Panc1 (cell line): ENCODE data around the gene MEP1A.

Experiments
- CTCF ChIP-seq: fragments of 450-650 bp; IDR thresholded peaks from 2 replicates; pipeline ENCODE4 v1.5.1; 2017; ENCODE audit warnings: mild to moderate bottlenecking
- POLR2AphosphoS5 ChIP-seq: IDR thresholded peaks from 2 replicates; pipeline ENCODE4 v1.6.1; 2012; ENCODE audit warnings: mild to moderate bottlenecking, low read depth, low read length, moderate library complexity
- REST ChIP-seq, 2 experiments: IDR thresholded peaks; 2 replicates each; pipeline ENCODE4 v1.6.1; 2011 to 2012; ENCODE audit warnings: low read depth in 2 of 2, control low read depth in 1 of 2, low read length in 1 of 2, mild to moderate bottlenecking in 1 of 2, moderate library complexity in 1 of 2; ENCODE audit not compliant: insufficient read depth in 1 of 2
- SIN3A ChIP-seq: IDR thresholded peaks from 2 replicates; pipeline ENCODE4 v1.6.1; 2012; ENCODE audit warnings: low read depth, mild to moderate bottlenecking, low read length, moderate library complexity, borderline replicate concordance; ENCODE audit not compliant: insufficient read depth
- TCF7L2 ChIP-seq: IDR thresholded peaks from 2 replicates; pipeline ENCODE4 v1.6.1; 2011; ENCODE audit warnings: mild to moderate bottlenecking, low read depth, low read length, inconsistent platforms

- TF ChIP-seq CTCF (no peak), REST (IDR thresholded peaks at IDR 0.05; ENCODE audit: insufficient read depth in 1 of 2, low read depth in 2 of 2, low read length in 1 of 2) (no peak), POLR2AphosphoS5 (no peak), SIN3A (no peak), TCF7L2 (no peak)
Observed at GRCh38 chr6:46773201-46773855, 19.9 kb upstream of the MEP1A start.
